IMR-90 (cell line): ENCODE measurements around the gene CALN1.

ENCODE experiments used
- CEBPB ChIP-seq: IDR thresholded peaks from 2 replicates; pipeline ENCODE4 v1.6.1; 2012; ENCODE audit warnings: low read depth, low read length, improper control_type of control experiment
- CHD1 ChIP-seq: IDR thresholded peaks from 2 replicates; pipeline ENCODE4 v1.6.1; 2012; ENCODE audit warnings: low read depth, low read length, improper control_type of control experiment
- CTCF ChIP-seq: conservative IDR thresholded peaks from 2 replicates; pipeline ENCODE4 v1.5.1; 2012; ENCODE audit warnings: mild to moderate bottlenecking, low read depth, low read length, improper control_type of control experiment
- ELK1 ChIP-seq: fragments of 150-350 bp; IDR thresholded peaks from 2 replicates; pipeline ENCODE4 v1.6.1; 2016; ENCODE audit warnings: low read depth, mild to moderate bottlenecking, low read length, moderate library complexity, borderline replicate concordance
- FOS ChIP-seq: fragments of 150-350 bp; IDR thresholded peaks from 2 replicates; pipeline ENCODE4 v1.6.1; 2016; ENCODE audit warnings: low read depth, low read length
- MXI1 ChIP-seq: IDR thresholded peaks from 2 replicates; pipeline ENCODE4 v1.6.1; 2012; ENCODE audit warnings: low read depth, mild to moderate bottlenecking, low read length, moderate library complexity, borderline replicate concordance
- NFE2L2 ChIP-seq: fragments of 150-350 bp; IDR thresholded peaks from 2 replicates; pipeline ENCODE4 v1.6.1; 2016; ENCODE audit warnings: low read depth, mild to moderate bottlenecking, low read length
- POLR2A ChIP-seq: IDR thresholded peaks from 2 replicates; pipeline ENCODE4 v1.6.1; 2012; ENCODE audit warnings: mild to moderate bottlenecking, low read depth, low read length
- RAD21 ChIP-seq: IDR thresholded peaks from 2 replicates; pipeline ENCODE4 v1.6.1; 2012; ENCODE audit warnings: low read length, improper control_type of control experiment
- SMC3 ChIP-seq: fragments of 150-350 bp; IDR thresholded peaks from 2 replicates; pipeline ENCODE4 v1.6.1; 2016; ENCODE audit warnings: low read depth, mild to moderate bottlenecking, antibody characterized with exemption, low read length, moderate library complexity

- TF ChIP-seq CTCF: no peak
- no peak for TF ChIP-seq RAD21
- no peak for TF ChIP-seq POLR2A
- no peak for TF ChIP-seq MXI1
- no peak for TF ChIP-seq CEBPB
- no peak for TF ChIP-seq ELK1
- no peak for TF ChIP-seq SMC3
- TF ChIP-seq CHD1: no peak
- TF ChIP-seq NFE2L2: no peak
- TF ChIP-seq FOS: no peak
These were observed 17.2 kb upstream of the CALN1 start for GRCh38 chr7:72429316-72429715.
